Measurements from ENCODE around the gene C3orf70. TPM values are rescaled to one million over a fixed set of nuclear protein-coding genes. Genes with fewer than 3 reads are reported as not detected.
"Not testable (repeated sequence)": the region's sequence is repeated elsewhere in the genome, so short reads cannot be mapped to it uniquely, and the experiment has no call there.

C3orf70 gene
- total RNA-seq, 1 donor from 2014 or later = 2.2 TPM

GRCh38 chr3:185153171-185153771, 411 bp upstream of the C3orf70 start:
- intact Hi-C loops (cut with DNase I) = loop anchor here (5.0 to 10.0 kb wide), 2 partner anchors 108 to 341 kb away; partner anchors contain the start of gene VPS8
- no peak for DNase-seq (ENCODE audit: low spot score)

DNA sequence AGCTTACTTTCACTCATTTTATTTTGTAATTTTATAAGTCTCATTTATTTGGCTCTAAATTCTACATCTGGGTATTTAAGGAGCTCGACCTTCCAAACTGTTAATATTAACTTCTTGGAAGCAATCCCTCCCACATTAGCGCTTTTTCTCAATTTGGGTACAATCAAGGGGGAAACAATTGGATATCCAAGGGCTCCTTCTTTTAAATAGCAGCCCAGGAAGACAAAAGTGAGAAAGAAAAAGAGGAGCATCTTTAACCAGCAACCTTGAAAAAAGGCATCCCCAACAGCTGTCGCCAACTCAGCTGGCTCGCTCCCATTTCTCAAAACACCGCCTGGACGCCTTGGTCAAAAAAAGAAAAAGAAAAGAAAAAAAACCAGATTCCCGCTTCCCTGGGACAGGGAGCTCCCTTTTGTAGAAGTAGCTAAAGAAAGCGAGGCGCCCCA, 873 bp downstream of the C3orf70 start:
- intact Hi-C loops (cut with DNase I) = loop anchor here (5.0 to 10.0 kb wide), 2 partner anchors 107 to 340 kb away; partner anchors contain the start of gene VPS8

DNA sequence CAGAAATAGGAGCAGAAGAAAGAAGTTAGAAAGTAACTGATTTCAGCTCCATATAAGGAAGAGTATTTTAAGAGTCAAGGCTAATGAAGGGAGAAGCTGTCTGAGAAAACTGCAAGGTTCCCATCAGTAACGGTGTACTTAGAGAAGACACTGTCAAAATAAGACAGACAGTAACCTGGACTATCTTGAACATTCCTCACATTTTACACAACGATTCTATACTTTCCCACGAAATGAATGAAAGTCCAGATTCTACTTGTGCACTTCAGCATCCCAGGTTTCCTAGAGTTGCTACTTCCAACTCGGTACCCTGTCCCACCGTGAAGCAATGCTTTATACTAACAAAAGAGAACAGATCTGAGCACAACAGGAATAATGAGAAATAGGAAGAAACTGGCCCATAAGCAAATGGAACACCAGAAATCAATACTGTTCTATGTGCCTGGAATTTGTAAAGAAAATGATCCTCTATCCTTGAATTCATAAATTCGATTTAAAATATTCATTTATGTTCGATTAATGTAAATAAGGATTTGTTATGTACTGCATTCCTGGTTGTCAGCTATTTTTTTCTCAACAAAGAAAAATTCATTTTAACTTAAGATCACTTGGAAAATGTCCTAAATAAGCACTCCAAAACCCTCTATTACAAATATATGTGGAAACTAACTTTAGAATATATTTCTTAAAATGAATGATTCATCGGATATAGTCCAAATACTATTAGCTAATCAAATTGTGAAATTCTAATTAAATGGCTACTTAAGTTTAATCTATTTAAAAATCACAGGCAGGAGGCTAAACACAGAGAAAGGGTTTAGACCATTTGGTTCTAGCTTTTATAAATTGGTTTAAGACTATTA, 1.5 kb downstream of the C3orf70 start:
- DNase-seq (ENCODE audit: low spot score) = no peak
- intact Hi-C loops (cut with DNase I) = loop anchor here (5.0 to 10.0 kb wide), 2 partner anchors 107 to 339 kb away; partner anchors contain the start of gene VPS8

More for the DNA sequence above, 873 bp downstream of the C3orf70 start:
- no peak for DNase-seq (ENCODE audit: low spot score)

GRCh38 chr3:185150561-185150960, 2.3 kb downstream of the C3orf70 start:
- intact Hi-C loops (cut with DNase I) = loop anchor here (5.0 to 10.0 kb wide), 2 partner anchors 106 to 338 kb away; partner anchors contain the start of gene VPS8
- DNase-seq (ENCODE audit: low spot score) = no peak

DNA sequence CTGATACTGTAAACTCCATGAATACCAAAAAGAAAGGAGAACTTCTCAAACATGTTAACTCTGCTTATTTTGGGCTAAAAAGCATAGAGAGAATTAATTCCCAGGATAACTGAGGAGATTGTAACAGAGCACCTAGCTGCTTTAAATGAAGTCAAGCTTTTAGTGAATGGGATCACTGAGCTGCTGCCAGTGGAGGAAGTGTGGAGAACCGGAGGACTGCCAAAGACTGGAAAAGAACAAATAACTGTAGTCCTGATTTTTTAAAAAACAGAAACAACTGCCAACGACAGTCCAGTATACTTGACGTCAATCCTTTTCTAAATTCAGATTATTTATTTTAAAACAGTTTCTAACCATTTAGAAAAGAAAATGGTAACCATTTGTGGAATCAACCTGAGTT, 3.3 kb downstream of the C3orf70 start:
- no peak for DNase-seq (ENCODE audit: low spot score)

DNA sequence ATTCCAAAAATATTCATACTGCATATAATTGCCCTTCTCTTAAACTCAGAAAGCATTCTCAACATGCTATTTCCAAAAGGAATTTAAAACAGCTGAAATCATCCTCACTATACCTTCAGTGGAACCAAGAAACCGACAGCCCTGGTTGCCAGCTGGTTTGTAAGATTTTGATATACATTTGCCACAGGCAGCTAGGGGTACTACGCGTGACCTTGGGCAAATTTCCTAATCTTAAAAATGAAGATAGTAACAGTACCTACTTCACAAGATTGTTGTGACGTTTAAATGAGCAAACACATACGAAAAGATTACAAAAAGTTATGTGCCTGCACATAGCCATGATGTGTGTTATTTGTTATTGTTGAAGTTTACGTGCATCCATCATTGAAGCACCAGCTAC, 7.3 kb downstream of the C3orf70 start:
- intact Hi-C loops (cut with DNase I) = no loop called here
- DNase-seq (ENCODE audit: low spot score) = no peak

More for the DNA sequence above, 3.3 kb downstream of the C3orf70 start:
- intact Hi-C loops (cut with DNase I) = no loop called here

DNA sequence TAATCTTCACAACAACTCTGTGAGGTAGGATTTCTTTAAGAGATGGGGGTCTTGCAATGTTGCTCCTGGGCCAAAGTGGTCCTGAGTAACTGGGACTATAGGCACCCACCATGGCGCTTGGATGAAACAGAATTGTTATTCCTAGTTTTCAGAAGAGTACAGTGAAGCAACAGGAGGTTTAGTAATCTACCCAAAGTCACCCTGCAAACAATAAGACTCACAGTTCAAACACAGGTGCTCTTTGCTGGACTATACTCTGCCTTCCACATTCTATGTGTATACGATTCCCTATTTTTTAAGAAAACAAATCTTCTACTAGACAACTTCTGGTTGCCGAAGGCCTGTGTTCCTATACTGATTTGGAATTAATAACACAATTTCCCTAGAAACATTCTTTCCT, 8.1 kb downstream of the C3orf70 start:
- intact Hi-C loops (cut with DNase I) = no loop called here
- no peak for DNase-seq (ENCODE audit: low spot score)

GRCh38 chr3:185137821-185138220, 15.0 kb downstream of the C3orf70 start:
- intact Hi-C loops (cut with DNase I) = no loop called here
- DNase-seq (ENCODE audit: low spot score) = no peak

GRCh38 chr3:185134509-185134908, 18.4 kb downstream of the C3orf70 start:
- intact Hi-C loops (cut with DNase I) = no loop called here

GRCh38 chr3:185131602-185132256, 21.1 kb downstream of the C3orf70 start:
- no peak for DNase-seq (ENCODE audit: low spot score)

More at GRCh38 chr3:185134509-185134908, 18.4 kb downstream of the C3orf70 start:
- no peak for DNase-seq (ENCODE audit: low spot score)

GRCh38 chr3:185129083-185129482, 23.8 kb downstream of the C3orf70 start:
- DNase-seq (ENCODE audit: low spot score) = no peak
- intact Hi-C loops (cut with DNase I) = no loop called here

More at GRCh38 chr3:185131602-185132256, 21.1 kb downstream of the C3orf70 start:
- intact Hi-C loops (cut with DNase I) = no loop called here

DNA sequence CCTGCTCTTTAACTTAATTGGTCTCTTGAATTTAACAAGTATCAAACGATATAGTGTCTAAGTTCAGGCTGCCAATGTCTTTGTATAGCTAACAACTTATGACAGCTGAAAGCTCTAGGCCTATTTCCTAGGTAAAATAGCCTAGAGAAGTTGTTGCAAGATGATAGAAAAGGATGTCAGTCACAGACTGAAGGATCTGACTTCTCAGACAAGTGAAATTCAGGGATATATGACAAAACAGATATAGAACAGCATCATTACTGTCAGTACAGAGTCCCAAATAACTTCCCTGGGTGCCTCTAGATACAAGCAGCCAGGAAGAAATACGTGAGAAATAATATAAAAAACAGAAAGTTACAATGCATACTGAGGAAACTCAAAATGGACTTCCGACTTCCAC, 26.7 kb downstream of the C3orf70 start:
- intact Hi-C loops (cut with DNase I) = no loop called here
- DNase-seq (ENCODE audit: low spot score) = no peak

GRCh38 chr3:185120126-185120525, 32.7 kb downstream of the C3orf70 start:
- intact Hi-C loops (cut with DNase I) = no loop called here
- no peak for DNase-seq (ENCODE audit: low spot score)

GRCh38 chr3:185115371-185115770, 37.5 kb downstream of the C3orf70 start:
- no peak for DNase-seq (ENCODE audit: low spot score)
- intact Hi-C loops (cut with DNase I) = no loop called here

DNA sequence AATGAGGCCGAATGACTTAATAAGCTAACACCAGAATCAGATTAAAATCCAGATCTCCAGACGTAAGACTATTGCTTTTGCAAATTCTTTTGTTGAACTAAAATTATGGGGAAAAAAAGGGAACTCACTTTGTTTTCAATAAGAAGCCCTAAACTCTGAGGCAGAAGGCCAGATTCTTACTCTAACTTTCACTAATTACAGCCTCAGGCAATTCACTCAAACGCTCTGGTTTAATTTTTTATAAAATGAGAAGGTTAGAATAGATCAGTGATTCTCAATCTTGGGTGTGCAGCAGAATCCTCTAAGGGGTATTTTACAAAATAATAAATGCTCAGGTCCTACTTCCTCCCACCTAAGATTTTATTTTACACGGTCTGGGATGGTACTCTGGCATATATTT, 38.1 kb downstream of the C3orf70 start:
- intact Hi-C loops (cut with DNase I) = no loop called here

DNA sequence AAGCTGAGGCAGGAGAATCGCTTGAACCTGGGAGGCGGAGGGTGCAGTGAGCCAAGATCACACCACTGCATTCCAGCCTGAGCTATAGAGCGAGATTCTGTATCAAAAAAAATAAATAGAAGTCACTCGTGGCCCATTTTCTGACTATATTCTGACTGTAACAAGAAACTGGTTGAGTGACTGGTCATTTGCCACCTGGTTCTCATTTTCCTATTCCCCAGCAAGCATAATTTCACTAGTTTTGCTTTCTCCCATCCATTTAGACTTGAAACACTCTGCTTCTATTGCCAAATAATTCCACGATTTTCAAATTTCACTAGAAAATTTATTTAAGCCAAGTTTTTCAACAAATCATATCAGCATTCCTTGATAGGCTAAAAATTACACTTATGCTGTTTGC, 40.7 kb downstream of the C3orf70 start:
- DNase-seq (ENCODE audit: low spot score) = no peak
- intact Hi-C loops (cut with DNase I) = no loop called here

More for the DNA sequence above, 38.1 kb downstream of the C3orf70 start:
- no peak for DNase-seq (ENCODE audit: low spot score)

DNA sequence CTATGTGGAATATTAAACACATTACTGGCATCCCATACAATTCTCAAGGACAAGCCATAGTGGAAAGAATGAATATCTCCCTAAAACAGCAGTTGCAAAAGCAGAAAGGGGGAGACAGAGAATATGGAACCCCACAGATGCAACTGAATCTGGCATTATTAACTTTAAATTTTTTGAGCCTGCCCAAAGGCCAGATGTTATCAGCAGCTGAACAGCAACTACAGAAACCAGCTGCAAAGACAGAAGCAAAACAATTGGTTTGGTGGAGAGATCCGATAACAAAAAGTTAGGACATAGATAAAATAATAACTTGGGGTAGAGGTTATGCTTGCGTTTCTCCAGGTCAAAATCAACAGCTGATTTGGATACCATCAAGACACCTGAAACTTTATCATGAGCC, 43.8 kb downstream of the C3orf70 start:
- intact Hi-C loops (cut with DNase I); DNase-seq (ENCODE audit: low spot score): not testable (repeated sequence)

DNA sequence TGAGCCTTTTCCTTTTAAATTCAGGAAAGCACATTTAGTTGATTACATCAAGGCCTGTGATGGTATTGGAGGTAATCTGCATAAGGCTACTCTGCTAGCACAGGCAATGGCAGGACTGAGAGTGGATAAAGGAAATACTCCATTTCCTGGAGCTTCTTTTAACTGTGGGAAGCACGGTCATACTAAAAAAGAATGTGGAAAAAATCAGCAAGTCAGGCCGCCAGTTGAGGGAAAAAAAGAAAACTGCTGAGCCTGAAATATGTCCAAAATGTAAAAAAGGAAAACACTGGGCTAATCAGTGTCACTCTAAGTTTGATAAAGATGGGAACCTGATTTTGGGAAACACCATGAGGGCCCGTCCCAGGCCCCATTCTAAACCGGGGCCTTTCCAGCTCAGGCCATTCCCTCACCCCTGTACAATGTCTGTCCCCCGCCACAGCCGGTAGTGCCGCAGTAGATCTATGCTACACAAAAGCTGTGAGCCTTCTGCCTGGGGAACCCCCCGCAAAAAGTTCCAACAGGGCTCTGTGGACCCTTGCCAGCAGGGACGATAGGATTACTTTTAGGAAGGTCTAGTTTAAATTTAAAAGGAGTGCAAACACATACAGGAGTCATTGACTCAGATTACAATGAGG, 46.5 kb downstream of the C3orf70 start:
- DNase-seq (ENCODE audit: low spot score); intact Hi-C loops (cut with DNase I): not testable (repeated sequence)

DNA sequence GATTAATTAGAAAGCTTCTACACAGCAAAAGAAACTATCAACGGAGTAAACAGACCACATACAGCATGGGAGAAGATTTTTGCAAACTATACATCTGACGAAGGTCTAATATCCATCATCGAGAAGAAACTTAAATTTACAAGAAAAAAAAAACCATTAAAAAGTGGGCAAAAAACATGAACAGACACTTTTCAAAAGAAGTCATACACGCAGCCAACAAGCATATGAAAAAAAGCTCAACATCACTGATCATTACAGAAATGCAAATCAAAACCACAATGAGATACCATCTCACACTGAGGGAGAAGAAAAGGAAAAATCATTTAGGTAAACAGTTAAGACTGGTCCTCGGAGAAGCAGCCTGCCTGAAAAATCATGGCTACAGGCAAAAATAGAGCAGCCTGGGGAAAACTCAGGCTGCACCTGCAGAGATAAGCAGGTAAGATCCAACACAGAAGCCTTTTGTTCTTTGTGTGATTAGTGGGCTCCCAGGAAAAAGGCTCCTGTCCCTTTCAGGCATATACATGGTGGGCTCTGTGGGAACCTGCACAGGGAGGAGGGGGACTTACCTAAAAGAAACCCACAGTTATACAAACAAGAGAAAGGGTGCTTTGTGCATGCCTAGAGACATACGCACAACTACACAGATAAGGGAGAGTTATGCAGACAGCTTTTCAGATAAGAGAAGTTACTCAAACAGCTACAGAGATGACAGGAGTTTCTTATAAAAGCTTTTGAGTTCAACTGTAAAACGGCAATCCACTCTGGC, 49.3 kb downstream of the C3orf70 start:
- intact Hi-C loops (cut with DNase I) = no loop called here
- DNase-seq (ENCODE audit: low spot score) = no peak
